ENCODE results near the gene ISLR. TPM values are rescaled to one million over a fixed set of nuclear protein-coding genes. Genes with fewer than 3 reads are reported as not detected.

Gene ISLR
- total RNA-seq, 1 experiment from 2014 or later, result not detected

Other genes starting within 250 kb of the ISLR start
- 8.3 and 10.1 TPM in 2 replicates for gene LOXL1, start 247.2 kb upstream of the ISLR start, total RNA-seq (2014; rRNA removed; shearing (Covaris generic))
- gene STOML1, start 181.4 kb upstream of the ISLR start, total RNA-seq (2014; rRNA removed; shearing (Covaris generic)), result 21.1 and 22.4 TPM in 2 replicates
- gene PML, start 179.0 kb upstream of the ISLR start, total RNA-seq (2014; rRNA removed; shearing (Covaris generic)), result 27.1 and 41.6 TPM in 2 replicates
- not detected in 2 replicates for gene GOLGA6A, start 91.2 kb upstream of the ISLR start, total RNA-seq (2014; rRNA removed; shearing (Covaris generic))
- not detected in 2 replicates for gene ISLR2, start 43.1 kb upstream of the ISLR start, total RNA-seq (2014; rRNA removed; shearing (Covaris generic))
- 0.18 TPM in 1 of 2 replicates, not detected in the other for gene STRA6, start 29.1 kb downstream of the ISLR start, total RNA-seq (2014; rRNA removed; shearing (Covaris generic))
- not detected in 2 replicates for gene CCDC33, start 62.6 kb downstream of the ISLR start, total RNA-seq (2014; rRNA removed; shearing (Covaris generic))
- gene CYP11A1, start 193.9 kb downstream of the ISLR start, total RNA-seq (2014; rRNA removed; shearing (Covaris generic)), result 1.3 and 2.2 TPM in 2 replicates